Fibroblast of gingiva (primary cell): ENCODE measurements around the gene TGM5.
A peak's percentile ranks its signal among the peaks of the same experiment; 100 is the strongest.

Source experiments
- DNase-seq: peaks from one replicate; pipeline ENCODE4 v3.0.0-alpha.2; 2011; ENCODE audit warnings: low read depth

TGM5 gene

DNA sequence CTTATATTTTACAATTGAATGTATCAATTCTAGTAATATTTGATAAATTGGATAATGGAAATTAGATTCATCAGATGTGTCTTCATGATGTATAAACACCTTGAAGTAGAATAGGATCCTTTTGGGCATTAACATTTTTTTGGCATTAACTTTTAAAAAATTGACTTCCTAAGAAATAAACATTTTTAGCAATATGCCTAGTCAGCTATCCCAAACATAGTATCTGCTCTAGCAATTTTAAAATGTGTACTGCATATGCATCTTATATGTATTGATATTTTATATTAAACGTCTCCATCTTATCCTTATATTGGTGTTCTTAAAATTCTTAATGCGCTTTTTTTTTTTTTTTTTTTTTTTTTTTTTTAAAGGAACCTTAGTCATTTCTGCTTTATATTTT is 73.0 kb downstream of the TGM5 start:
- no peak for DNase-seq

DNA sequence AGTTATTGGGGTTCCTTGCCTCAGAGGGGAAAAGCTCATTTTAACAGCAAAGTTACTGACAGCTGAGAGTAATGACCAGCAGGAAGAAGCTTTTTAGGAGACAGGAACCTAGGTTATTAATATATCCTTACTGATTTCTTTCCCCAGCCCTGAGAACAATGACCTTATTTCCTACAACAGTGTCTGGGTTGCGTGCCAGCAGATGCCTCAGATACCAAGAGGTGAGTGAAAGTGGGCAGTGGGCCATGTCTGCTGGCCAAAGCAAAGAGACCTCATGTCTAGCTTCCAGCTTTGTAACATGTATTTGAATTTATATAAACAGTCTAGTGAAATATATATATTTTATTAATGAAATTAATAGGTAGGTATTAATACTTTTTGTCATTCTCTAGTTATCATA is 76.5 kb downstream of the TGM5 start:
- no peak for DNase-seq

DNA sequence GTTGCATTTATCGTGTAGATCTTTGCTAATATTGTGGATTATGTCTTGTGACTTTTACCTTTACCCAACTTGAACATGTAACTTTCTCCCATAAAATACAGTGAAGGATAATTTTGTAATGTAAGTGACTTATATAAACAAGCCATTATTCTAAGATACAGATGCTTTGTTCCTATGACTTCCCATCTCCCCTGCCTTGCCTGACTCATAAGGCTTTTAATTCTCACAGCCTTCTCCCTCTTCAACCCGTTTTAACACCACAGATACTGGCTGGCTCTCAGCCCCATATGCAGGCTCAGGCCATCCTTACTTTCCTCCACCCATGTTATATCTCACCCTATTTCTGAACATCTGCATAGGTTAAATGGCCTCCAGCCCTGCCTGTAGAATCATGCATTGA is 77.4 kb downstream of the TGM5 start:
- no peak for DNase-seq

GRCh38 chr15:43187544-43188155 is 79.1 kb downstream of the TGM5 start:
- peak; percentile 64 for DNase-seq

GRCh38 chr15:43186003-43186353 is 80.8 kb downstream of the TGM5 start:
- DNase-seq = no peak

GRCh38 chr15:43185157-43186002 is 81.3 kb downstream of the TGM5 start, which contains the start of gene CCNDBP1:
Gene CCNDBP1 (plus strand): TSS chr15:43185403. CDS start chr15:43185499, 96 bp downstream.
- peak; percentile 85 for DNase-seq

- DNase-seq = no peak
Measured at GRCh38 chr15:43184407-43185124, 82.2 kb downstream of the TGM5 start.

DNA sequence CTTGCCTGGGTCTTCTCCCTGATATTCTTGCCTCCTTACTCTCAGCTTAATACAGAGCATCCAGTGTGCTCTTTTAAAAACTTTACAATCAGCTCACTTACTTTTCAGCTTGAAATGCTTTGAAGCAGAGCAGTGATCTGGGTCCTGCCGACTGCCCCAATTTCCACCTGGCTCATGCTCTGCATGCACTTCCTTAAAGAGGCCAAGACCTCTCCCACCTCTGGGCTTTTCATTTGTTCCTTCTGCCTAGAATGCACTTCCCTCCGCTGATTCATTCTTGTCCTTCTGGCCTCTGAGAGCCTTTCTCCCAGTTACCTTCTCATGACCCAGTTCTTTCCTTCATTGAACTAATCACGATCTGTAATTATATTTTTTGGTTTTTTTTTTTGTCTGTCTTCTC is 83.5 kb downstream of the TGM5 start:
- no peak for DNase-seq
